ENCODE results near the gene TENT4A.
"Not testable (repeated sequence)": the region's sequence is repeated elsewhere in the genome, so short reads cannot be mapped to it uniquely, and the experiment has no call there.

The TENT4A gene

DNA sequence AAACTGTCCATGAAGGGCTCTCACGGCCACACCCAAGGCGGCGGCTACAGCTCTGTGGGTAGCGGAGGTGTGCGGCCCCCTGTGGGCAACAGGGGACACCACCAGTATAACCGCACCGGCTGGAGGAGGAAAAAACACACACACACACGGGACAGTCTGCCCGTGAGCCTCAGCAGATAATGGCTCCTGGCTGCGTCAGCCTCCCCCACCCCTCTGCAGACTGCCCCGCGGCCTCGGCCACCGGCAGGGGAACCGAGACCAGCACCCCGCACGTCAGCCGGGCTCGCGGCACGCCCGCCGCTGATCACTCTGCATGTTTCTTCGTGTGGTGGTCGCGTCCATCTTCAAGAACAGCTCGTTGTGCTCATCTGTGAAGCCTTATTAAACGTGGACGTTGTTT is 41.5 kb downstream of the TENT4A start:
- no peak for DNase-seq

DNA sequence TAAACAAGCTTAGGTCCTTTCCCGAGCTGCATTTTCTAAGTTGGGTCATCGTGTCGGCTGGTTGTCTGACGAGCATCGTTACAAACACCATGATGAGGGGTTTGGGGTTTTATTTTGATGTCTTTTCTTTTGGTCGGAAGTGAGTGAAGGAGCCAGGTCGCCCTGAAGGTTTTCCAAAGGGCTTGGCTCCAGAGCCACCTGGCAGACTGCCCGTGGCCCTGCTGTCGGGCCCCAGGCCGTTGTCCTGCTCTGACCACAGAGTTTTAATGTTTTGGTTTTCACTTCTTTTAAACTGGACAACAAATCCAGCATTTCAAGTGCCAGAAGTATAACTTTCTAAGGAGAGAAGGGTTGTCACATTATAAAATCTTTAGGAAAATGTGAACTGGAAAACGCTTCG is 42.3 kb downstream of the TENT4A start:
- no peak for DNase-seq

DNA sequence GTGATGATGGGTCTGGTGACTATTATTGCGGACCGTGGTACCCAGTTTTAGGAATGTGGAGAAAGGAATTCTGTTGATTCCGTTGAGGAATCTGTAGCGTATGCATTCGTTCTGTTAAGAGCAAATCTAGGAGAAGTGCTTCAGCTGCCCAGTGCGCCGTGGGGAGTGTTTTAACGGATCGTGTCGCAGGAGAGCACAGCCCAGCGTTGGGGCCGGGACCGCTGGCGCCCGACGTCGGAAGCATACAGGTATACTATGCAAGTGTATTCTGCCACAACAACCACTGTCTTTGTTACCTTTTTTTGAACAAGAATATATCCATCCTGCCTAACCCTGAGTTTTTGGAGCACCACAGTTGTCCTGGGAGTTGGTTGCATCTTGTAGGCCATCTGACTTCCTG is 42.7 kb downstream of the TENT4A start:
- no peak for DNase-seq

DNA sequence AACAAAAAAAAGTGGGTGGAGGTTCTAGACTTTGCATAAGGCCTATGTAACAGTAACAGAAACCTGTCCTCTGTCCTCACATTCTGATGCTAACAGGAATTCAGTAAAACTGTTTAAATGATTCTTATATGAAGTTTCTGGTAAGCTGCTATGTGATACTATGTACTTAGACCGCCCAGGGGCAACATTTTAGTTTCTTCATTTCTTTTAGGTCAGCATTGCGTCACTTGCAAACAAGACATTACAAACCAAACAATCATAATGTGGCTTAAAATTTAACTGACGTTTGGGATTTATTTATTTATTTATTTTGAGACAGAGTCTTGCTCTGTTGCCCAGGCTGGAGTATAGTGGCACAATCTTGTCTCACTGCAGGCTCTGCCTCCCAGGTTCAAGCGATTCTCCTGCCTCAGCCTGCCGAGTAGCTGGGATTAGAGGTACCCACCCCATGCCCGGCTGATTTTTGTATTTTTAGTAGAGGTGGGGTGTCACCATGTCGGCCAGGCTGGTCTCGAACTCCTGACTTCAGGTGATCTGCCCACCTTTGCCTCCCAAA is 44.3 kb downstream of the TENT4A start:
- no peak for DNase-seq

DNA sequence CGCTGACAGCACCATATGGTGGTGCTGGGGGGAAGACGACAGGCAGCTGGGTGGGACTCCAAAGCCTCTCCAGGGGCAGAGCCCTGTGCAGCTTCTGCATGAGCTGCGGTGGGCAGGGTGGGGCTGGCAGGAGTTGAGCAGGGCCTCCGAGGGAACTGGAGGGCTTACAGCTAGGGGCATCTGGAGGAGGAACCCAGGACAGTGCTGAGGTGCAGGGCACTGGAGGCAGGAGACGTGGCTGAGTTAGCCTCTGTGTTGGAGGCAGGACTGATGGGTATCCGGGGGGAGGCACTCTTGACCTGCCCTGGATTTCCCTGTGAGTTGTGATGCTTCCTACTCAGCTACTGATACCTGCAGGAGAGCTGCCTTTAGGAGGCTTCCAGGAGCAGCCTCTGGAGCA is 45.0 kb downstream of the TENT4A start:
- DNase-seq, result no peak

DNA sequence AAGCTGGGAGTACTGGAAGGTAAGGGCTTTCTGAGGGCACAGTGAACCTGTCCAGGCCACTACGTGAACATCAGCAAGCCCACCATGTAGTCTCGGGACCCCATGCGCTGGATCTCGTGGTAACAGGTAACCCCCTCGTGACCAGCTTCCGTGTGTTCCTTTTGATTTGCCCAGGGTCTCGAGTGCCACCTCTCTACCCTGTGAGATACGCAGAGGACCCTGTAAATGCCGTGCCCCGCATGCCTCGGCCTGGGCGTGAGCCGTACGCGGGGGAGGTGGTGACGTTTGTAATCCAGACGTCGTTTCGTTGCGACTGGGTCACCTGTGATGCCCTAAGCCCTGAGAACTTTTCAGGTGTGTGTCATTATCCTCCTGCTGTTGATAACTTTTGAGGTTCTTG is 45.5 kb downstream of the TENT4A start:
- no peak for DNase-seq

DNA sequence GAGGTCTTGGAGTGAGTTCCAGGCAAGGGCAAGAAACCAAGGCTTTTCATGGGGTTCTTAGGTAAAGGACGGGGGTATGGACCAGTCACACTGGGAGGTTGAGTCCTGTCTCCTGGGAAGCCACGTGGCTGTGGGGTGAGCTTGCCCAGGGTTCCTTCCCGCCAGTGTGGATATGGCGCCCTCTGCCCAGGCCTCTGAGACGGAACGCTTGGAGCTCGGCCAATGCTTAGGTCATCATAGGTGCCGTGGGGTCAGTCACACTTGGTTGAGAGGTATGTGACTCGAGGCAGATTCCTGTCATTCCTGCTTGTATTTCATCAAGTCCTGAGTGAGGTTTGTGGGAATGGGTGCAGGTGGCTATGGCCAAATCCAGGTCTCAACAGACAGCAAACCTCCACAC is 46.2 kb downstream of the TENT4A start:
- DNase-seq, result no peak

DNA sequence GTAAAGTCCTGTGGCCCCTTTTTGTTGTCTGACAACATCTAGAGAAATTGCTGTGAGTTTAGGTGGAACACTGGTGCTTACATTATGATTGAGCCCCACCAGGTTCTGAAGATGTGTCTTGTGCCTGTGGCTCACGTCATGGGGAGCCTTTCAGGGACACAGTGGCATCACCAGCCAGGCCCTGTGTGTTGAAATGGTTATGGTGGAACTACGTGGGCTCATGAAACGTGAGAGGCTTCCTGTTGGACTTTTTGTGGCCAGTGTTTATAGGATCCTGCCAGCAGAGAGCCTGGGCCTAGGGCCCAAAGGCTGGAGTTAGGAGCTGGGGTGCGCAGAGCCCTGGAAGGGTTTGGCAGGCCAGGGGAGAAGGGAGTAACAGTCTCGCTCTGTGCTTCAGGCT is 46.8 kb downstream of the TENT4A start:
- no peak for DNase-seq

DNA sequence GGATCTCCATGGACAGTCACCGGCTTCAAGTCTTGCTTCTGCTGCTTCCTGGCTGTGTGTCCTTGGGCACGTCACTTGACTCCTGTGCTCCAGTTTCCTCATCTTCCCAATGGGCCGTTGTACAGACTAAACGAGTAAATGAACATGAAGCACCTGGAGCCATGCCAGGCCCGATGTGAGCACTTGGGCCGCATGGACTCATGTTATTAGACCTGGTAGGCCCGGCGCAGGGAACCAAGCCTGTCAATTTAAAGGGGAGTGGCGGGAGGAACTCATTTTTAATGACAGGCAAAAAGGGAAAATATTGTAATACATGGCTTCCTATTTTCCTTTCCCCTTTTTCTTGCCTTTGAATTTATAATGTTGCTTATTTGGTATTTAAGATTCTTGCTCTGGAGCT is 47.5 kb downstream of the TENT4A start:
- DNase-seq, result no peak

- DNase-seq, result no peak
These were observed 48.1 kb downstream of the TENT4A start for GRCh38 chr5:6761333-6761732.

- no peak for DNase-seq
These were observed 48.9 kb downstream of the TENT4A start for GRCh38 chr5:6762116-6762515.

GRCh38 chr5:6762697-6763096 is 49.5 kb downstream of the TENT4A start:
- no peak for DNase-seq

- no peak for DNase-seq
These were observed 50.0 kb downstream of the TENT4A start for GRCh38 chr5:6763191-6763590.

DNA sequence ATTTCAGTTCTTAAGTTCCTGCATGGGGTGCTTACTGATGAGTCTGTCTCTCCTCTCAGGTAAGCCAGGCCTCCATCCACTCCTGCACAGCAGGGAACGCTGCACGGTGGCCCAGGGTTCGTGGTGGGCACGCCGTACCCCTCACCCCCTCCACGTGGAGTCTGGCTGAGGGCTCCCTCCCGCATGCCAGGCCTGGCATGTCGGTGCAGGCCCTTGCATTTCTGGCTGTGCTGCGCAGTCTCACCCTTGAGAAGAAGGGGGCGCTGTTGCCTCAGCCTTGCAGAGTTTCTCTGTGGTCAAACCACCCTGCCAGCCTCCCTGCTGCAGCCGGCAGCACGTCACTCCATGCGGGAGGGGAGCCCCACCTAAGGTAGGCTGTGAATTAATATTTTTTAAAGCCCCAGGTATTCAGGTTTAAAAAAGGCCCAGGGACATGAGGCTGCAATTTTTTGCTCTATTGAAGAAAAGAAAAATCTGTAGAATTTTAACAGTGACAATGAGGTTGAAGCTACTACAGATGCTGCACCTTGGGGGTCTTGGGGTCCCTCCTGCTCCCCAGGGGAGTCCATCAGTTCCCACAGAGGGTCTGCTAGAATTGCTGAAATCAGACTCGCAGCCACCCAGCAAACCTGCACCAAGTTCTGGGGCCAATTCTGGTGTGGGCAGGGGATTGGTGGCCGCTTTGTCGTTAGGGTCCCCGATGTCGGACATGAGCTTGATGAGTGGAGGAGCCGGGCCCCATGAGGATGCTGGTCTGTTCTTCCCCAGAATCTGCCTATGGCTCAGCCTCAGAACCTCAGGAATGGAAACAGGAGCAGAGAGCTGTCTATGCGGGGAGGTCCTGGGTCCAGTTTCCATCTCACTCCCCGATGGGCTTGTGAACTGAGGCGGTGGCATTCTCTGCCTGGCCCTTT is 52.6 kb downstream of the TENT4A start:
- peak; percentile 33 for DNase-seq

DNA sequence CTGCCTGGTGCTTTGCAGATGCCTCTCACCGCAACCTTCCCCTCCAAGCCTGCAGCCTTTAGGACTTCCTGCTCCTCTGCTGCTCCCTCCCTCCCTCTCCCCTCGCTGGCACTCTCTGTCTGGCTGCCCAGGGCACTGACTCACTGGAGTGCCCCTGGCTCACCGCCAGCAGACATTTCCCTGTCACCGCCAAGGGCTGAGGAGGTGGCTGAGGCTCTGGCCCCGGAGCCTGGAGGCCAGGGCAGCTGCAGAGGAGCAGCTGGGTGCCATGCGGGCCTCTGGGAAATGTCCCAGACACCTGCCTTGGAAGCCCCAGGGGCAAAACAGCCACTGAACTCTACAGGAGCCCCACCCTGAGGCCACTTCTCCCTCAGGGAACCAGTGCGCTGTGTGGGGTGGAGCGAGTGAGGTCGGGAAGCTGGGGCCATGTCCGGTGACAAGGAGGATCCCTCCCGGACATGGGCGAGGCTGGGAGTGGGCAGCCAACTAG is 53.4 kb downstream of the TENT4A start:
- DNase-seq, result peak; percentile 6

GRCh38 chr5:6767481-6768063 is 54.3 kb downstream of the TENT4A start:
- no peak for DNase-seq

- DNase-seq, result no peak
These were observed 55.5 kb downstream of the TENT4A start for GRCh38 chr5:6768590-6769230.

GRCh38 chr5:6770826-6771607 is 57.8 kb downstream of the TENT4A start:
- no peak for DNase-seq

DNA sequence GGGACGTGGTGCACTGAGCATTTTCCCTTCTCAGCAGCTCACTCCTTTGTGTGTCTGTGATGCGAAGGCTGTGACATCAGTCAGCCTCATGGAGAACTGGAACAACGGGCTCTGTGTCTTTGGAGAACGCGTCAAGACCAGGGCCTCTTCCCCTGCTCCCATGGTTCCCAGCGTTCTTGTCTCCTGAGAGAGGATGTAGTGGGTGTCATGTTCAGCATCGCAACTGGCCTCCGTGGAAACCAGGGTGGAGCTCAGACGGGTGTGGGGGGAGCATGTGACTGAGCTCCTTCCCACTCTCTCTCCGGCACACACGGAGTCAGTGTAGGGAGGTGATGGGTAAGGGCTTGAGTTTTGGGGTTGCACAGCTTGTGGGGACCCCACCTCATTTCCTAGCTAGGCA is 59.7 kb downstream of the TENT4A start:
- no peak for DNase-seq

DNA sequence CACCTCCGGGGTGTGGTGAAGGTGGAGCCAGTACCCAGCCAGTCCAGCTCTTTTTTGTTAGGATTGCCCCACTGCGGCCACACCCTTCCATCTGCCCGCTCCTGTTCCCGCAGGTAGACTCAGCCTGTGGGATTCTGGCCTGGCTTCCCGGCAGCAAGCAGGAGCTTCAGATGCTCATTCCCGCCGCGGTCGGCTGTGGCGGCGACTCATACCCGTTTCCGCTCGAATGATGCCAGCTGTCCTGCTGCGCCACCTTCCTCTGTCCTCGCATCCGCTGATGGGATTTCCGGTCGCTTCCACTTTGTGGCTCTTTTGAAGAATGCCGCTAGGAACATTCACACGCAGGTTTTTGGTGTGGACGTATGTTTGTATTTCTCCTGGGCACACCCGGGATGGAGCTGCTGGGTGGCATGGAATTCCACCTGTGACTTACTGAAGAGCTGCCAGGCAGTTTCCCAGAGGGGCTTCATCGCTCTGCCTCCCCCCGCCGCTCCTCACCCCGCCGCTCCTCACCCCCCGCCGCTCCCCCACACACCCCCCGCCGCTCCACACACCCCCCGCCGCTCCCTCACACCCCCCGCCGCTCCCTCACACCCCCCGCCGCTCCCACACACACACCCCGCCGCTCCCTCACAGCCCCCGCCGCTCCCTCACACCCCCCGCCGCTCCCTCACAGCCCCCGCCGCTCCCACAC is 60.3 kb downstream of the TENT4A start:
- no peak for DNase-seq

GRCh38 chr5:6774207-6774606 is 61.0 kb downstream of the TENT4A start:
- not testable (repeated sequence) for DNase-seq

GRCh38 chr5:6774721-6775204 is 61.5 kb downstream of the TENT4A start:
- no peak for DNase-seq

Measured in stimulated activated naive CD4-positive, alpha-beta T cell treated with Interleukin-2 at 50 U/mL for 16 hours (primary cell).